GM12878 (cell line): Measurements from ENCODE around the gene ZXDC. TPM values are rescaled to one million over a fixed set of nuclear protein-coding genes. Genes with fewer than 3 reads are reported as not detected.

Experiments used
- BACH1 ChIP-seq: fragments of 450-650 bp; IDR thresholded peaks from 2 replicates; pipeline ENCODE4 v1.6.1; 2017; ENCODE audit warnings: mild to moderate bottlenecking, borderline replicate concordance
- E2F8 ChIP-seq: fragments of 450-650 bp; IDR thresholded peaks from 2 replicates; pipeline ENCODE4 v1.6.1; 2018; ENCODE audit warnings: mild to moderate bottlenecking, low read depth, moderate library complexity; ENCODE audit not compliant: partially characterized antibody
- IKZF2 ChIP-seq, 2 experiments: fragments of 450-650 bp; IDR thresholded peaks; 2 replicates each; pipeline ENCODE4 v1.6.1; 2017; ENCODE audit warnings: mild to moderate bottlenecking in 2 of 2, moderate library complexity in 2 of 2
- MEF2A ChIP-seq: IDR thresholded peaks from 2 replicates; pipeline ENCODE4 v1.6.1; 2011; ENCODE audit warnings: low read depth, mild to moderate bottlenecking, low read length, moderate library complexity; ENCODE audit not compliant: insufficient read depth
- MYC ChIP-seq: IDR thresholded peaks from 2 replicates; pipeline ENCODE4 v1.6.1; 2011; ENCODE audit warnings: mild to moderate bottlenecking, low read length, moderate library complexity, inconsistent platforms; ENCODE audit not compliant: insufficient read depth, insufficient replicate concordance, insufficient read length, severe bottlenecking
- NFIC ChIP-seq: IDR thresholded peaks from 2 replicates; pipeline ENCODE4 v1.6.1; 2012; ENCODE audit warnings: low read depth, mild to moderate bottlenecking, inconsistent platforms, low read length, moderate library complexity
- NR2F1 ChIP-seq: fragments of 450-650 bp; conservative IDR thresholded peaks from 2 replicates; pipeline ENCODE4 v1.6.1; 2017; ENCODE audit warnings: mild to moderate bottlenecking
- NRF1 ChIP-seq: conservative IDR thresholded peaks from 2 replicates; pipeline ENCODE4 v1.6.1; 2011; ENCODE audit warnings: mild to moderate bottlenecking, low read depth, low read length, improper control_type of control experiment
- PAX5 ChIP-seq: IDR thresholded peaks from 2 replicates; pipeline ENCODE4 v1.6.1; 2011; ENCODE audit warnings: low read depth, low read length, borderline replicate concordance
- POLR2AphosphoS2 ChIP-seq: IDR thresholded peaks from 2 replicates; pipeline ENCODE4 v1.6.1; 2011; ENCODE audit warnings: low read depth, mild to moderate bottlenecking, low read length, improper control_type of control experiment, moderate library complexity
- POLR2AphosphoS5 ChIP-seq: IDR thresholded peaks from 2 replicates; pipeline ENCODE4 v1.6.1; 2011; ENCODE audit warnings: mild to moderate bottlenecking, low read length, inconsistent platforms
- PRDM15 ChIP-seq: fragments of 450-650 bp; formaldehyde crosslinking; IDR thresholded peaks from 2 replicates; pipeline ENCODE4 v1.4.0; 2020; ENCODE audit warnings: mild to moderate bottlenecking, moderate library complexity
- SIN3A ChIP-seq: IDR thresholded peaks from 2 replicates; pipeline ENCODE4 v1.6.1; 2012; ENCODE audit warnings: low read depth, low read length, improper control_type of control experiment
- SIX5 ChIP-seq: IDR thresholded peaks from 2 replicates; pipeline ENCODE4 v1.6.1; 2011; ENCODE audit warnings: mild to moderate bottlenecking, low read depth, low read length, moderate library complexity; ENCODE audit not compliant: severe bottlenecking
- SMAD1 ChIP-seq: fragments of 450-650 bp; IDR thresholded peaks from 2 replicates; pipeline ENCODE4 v1.6.1; 2018; ENCODE audit warnings: mild to moderate bottlenecking, low read depth; ENCODE audit not compliant: partially characterized antibody
- SMC3 ChIP-seq: IDR thresholded peaks from 2 replicates; pipeline ENCODE4 v1.6.1; 2011; ENCODE audit warnings: low read length, improper control_type of control experiment, borderline replicate concordance
- STAT3 ChIP-seq: IDR thresholded peaks from 2 replicates; pipeline ENCODE4 v1.6.1; 2011; ENCODE audit warnings: low read depth, low read length, improper control_type of control experiment
- SUZ12 ChIP-seq: fragments of 200-600 bp; sonication (generic); IDR thresholded peaks from one replicate; pipeline ENCODE4 v1.6.1; 2018; ENCODE audit warnings: antibody characterized with exemption, mild to moderate bottlenecking; ENCODE audit not compliant: unreplicated experiment
- ZNF592 ChIP-seq: fragments of 450-650 bp; IDR thresholded peaks from 2 replicates; pipeline ENCODE4 v1.6.1; 2017; ENCODE audit warnings: mild to moderate bottlenecking, moderate library complexity
- polyA plus RNA-seq, 11 experiments: library from polyadenylated mRNA; depleted of rRNA in 4 of 11; unstranded in 6 of 11; stranded (reverse) in 5 of 11; fragments of >200 nt; fragmentation: Nextera tagmentation in 4 of 11; fragmentation: Illumina TruSeq in 1 of 11; extraction: Ambion mirVana in 4 of 11; extraction: Trizol in 1 of 11; gene quantifications; 1 replicate in 1 of 11; 2 replicates in 10 of 11; pipeline versions ENCODE4 v1.2.1 to v1.2.3, GENCODE V29; 2011 to 2016; ENCODE audit warnings: inconsistent platforms in 2 of 11, missing spikeins in 2 of 11, low read depth in 1 of 11
- total RNA-seq, 4 experiments: library from RNA; depleted of rRNA in 3 of 4; stranded (reverse); fragments of >200 nt in 3 of 4; fragmentation: Illumina TruSeq in 1 of 4; extraction: Trizol in 1 of 4; gene quantifications; 2 replicates each; pipeline versions ENCODE4 v1.2.1 to v1.2.3, GENCODE V29; 2013 to 2021

ZXDC gene
- total and polyA plus RNA-seq, 10 of the 15 experiments (the other 5 are each of a cell fraction or from before 2014, with no cell fraction given): 0.72 to 15.3 (median 8.5) TPM

- TF ChIP-seq PRDM15 (CRISPR knock-in tag) (no peak), STAT3 (no peak), MYC (no peak), POLR2AphosphoS2 (no peak), NR2F1 (no peak), SIN3A (no peak), MEF2A (peak; percentile 63; the same call in 1 of the 2 replicates), E2F8 (no peak), SIX5 (no peak), BACH1 (no peak), SMC3 (no peak), SMAD1 (no peak), NFIC (peak; percentile 26; the same call in 1 of the 2 replicates), NRF1 (no peak), SUZ12 (no peak), IKZF2 (IDR thresholded peaks at IDR 0.05) (peak; percentile 69 to 78; a peak in 3 of 4 replicates), ZNF592 (no peak), PAX5 (no peak), POLR2AphosphoS5 (no peak)
Observed at GRCh38 chr3:126399351-126399735, 76.3 kb downstream of the ZXDC start (continued).
